ENCODE measurements around the gene PLCG1. TPM values are rescaled to one million over a fixed set of nuclear protein-coding genes. Genes with fewer than 3 reads are reported as not detected.

Gene PLCG1
- total and polyA plus RNA-seq, 9 of the 15 experiments (the other 6 are each of a cell fraction or from before 2014, with no cell fraction given): 1.7 to 67.0 (median 34.8) TPM

DNA sequence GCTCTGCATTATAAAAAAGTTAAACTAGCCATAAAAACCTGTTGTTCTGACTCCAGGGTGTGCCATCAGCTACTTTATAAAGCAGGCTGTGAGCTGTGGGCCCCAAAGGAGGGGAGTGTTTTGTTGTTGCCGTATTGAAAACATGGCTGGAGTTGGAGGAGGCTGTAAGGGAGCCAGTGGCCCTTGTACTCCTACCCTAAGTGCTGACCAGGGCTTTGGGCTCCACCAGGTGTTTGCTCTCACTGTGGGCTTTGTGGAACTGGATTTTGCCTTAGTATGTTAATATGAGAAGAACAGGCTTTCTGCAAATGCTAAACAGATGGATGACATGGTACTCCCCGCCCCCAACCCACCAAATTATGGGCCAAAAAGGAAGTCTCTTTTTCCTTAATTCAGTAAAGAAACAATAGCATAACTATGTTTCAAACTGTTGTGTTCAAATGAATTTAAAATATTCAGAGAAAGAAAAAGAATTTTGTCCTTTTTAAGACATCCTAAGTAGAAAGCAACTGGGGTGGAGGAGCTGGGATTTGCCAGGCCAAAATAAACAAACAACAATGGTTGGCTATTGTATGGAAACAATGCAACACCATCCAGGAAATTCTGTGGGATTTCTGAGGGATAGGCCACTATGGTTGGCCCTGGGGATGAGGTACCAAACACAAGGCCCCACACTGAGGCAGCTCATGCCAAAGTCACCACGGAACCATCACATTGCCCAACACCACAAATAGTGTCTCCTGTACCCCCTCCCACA, 63.3 kb downstream of the PLCG1 start:
- Histone ChIP-seq H3K79me2 (ENCODE audit: control insufficient read depth, insufficient read depth, low read length) (no peaks in the 10 kb centered on the region), H4K20me1 (replicated peaks; ENCODE audit: control insufficient read depth, insufficient read depth, low read length) (no peaks in the 10 kb centered on the region), H3K4me1 (replicated peaks in 1 of 2; ENCODE audit: control insufficient read depth in 2 of 2, insufficient read depth in 2 of 2, low read length in 2 of 2) (no peaks in the 10 kb centered on the region), H3K9ac (ENCODE audit: insufficient read depth in 1 of 2, low read depth in 2 of 2, low read length in 2 of 2) (no peak overlapping the region), H3K27me3 (ENCODE audit: control insufficient read depth in 2 of 2, insufficient read depth in 2 of 2, low read length in 2 of 2) (no peaks in the 10 kb centered on the region), H2AFZ (ENCODE audit: low read depth, low read length) (no peak overlapping the region), H3K9me1 (ENCODE audit: control insufficient read depth, insufficient read depth, low read length) (no peaks in the 10 kb centered on the region), H3K4me3 (no peak overlapping the region), H3K36me3 (ENCODE audit: control insufficient read depth, insufficient read depth, low read length) (peaks cover 10% of the 10 kb centered on the region; the same call in 1 of the 3 replicates), H3K9me3 (replicated peaks; ENCODE audit: control insufficient read depth, insufficient read depth, low read depth, low read length) (peaks cover 4% of the 10 kb centered on the region; the same call in 1 of the 2 replicates), H3K4me2 (ENCODE audit: insufficient read depth, low read length) (no peak overlapping the region), H3K27ac (ENCODE audit: extremely low read depth, low read depth, low read length) (no peak overlapping the region)
- no TSS peak for BruUV-seq (replicated peaks)
- DNase-seq (ENCODE audit: extremely low read depth in 1 of 4, low spot score in 3 of 4) (no peak), FAIRE-seq (no peak), ATAC-seq (no peak)
- CTCF ChIA-PET (ENCODE audit: low intra/inter-chr PET ratio): no interaction called here
- in situ Hi-C loops (cut with MboI) (no loop called here), intact Hi-C loops (cut with micrococcal nuclease) (no loop called here)
- POLR2A ChIA-PET: no interaction called here
- TF ChIP-seq SLC30A9 (CRISPR knock-in tag; IDR thresholded peaks at IDR 0.05) (no peak), ZBTB5 (IDR thresholded peaks at IDR 0.05) (no peak), HEY1 (CRISPR knock-in tag; IDR thresholded peaks at IDR 0.05; ENCODE audit: borderline replicate concordance) (no peak), CBX8 (IDR thresholded peaks at IDR 0.05; ENCODE audit: borderline replicate concordance, extremely low read depth, low read depth, low read length, poor library complexity, severe bottlenecking) (no peak), YBX1 (IDR thresholded peaks at IDR 0.05) (no peak), BRF1 (IDR thresholded peaks at IDR 0.05; ENCODE audit: borderline replicate concordance, extremely low read depth, insufficient read length) (no peak), LCOR (CRISPR knock-in tag; IDR thresholded peaks at IDR 0.05) (no peak)
- TF ChIP-seq, protein P1, sequence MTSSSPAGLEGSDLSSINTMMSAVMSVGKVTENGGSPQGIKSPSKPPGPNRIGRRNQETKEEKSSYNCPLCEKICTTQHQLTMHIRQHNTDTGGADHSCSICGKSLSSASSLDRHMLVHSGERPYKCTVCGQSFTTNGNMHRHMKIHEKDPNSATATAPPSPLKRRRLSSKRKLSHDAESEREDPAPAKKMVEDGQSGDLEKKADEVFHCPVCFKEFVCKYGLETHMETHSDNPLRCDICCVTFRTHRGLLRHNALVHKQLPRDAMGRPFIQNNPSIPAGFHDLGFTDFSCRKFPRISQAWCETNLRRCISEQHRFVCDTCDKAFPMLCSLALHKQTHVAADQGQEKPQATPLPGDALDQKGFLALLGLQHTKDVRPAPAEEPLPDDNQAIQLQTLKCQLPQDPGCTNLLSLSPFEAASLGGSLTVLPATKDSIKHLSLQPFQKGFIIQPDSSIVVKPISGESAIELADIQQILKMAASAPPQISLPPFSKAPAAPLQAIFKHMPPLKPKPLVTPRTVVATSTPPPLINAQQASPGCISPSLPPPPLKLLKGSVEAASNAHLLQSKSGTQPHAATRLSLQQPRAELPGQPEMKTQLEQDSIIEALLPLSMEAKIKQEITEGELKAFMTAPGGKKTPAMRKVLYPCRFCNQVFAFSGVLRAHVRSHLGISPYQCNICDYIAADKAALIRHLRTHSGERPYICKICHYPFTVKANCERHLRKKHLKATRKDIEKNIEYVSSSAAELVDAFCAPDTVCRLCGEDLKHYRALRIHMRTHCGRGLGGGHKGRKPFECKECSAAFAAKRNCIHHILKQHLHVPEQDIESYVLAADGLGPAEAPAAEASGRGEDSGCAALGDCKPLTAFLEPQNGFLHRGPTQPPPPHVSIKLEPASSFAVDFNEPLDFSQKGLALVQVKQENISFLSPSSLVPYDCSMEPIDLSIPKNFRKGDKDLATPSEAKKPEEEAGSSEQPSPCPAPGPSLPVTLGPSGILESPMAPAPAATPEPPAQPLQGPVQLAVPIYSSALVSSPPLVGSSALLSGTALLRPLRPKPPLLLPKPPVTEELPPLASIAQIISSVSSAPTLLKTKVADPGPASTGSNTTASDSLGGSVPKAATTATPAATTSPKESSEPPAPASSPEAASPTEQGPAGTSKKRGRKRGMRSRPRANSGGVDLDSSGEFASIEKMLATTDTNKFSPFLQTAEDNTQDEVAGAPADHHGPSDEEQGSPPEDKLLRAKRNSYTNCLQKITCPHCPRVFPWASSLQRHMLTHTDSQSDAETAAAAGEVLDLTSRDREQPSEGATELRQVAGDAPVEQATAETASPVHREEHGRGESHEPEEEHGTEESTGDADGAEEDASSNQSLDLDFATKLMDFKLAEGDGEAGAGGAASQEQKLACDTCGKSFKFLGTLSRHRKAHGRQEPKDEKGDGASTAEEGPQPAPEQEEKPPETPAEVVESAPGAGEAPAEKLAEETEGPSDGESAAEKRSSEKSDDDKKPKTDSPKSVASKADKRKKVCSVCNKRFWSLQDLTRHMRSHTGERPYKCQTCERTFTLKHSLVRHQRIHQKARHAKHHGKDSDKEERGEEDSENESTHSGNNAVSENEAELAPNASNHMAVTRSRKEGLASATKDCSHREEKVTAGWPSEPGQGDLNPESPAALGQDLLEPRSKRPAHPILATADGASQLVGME (CRISPR knock-in tag; IDR thresholded peaks at IDR 0.05): no peak
- TF ChIP-seq, protein P2, sequence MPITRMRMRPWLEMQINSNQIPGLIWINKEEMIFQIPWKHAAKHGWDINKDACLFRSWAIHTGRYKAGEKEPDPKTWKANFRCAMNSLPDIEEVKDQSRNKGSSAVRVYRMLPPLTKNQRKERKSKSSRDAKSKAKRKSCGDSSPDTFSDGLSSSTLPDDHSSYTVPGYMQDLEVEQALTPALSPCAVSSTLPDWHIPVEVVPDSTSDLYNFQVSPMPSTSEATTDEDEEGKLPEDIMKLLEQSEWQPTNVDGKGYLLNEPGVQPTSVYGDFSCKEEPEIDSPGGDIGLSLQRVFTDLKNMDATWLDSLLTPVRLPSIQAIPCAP (CRISPR knock-in tag; IDR thresholded peaks at IDR 0.05; ENCODE audit: borderline replicate concordance): no peak
- TF ChIP-seq, protein P3, sequence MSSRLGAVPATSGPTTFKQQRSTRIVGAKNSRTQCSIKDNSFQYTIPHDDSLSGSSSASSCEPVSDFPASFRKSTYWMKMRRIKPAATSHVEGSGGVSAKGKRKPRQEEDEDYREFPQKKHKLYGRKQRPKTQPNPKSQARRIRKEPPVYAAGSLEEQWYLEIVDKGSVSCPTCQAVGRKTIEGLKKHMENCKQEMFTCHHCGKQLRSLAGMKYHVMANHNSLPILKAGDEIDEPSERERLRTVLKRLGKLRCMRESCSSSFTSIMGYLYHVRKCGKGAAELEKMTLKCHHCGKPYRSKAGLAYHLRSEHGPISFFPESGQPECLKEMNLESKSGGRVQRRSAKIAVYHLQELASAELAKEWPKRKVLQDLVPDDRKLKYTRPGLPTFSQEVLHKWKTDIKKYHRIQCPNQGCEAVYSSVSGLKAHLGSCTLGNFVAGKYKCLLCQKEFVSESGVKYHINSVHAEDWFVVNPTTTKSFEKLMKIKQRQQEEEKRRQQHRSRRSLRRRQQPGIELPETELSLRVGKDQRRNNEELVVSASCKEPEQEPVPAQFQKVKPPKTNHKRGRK (tag; IDR thresholded peaks at IDR 0.05): no peak
- 37% methylated on average over 3 of the region's 3 CpGs for WGBS (ENCODE audit: insufficient coverage, low coverage, missing lambda C conversion rate)
